Psoas muscle (tissue), 8 donors: ENCODE results near the gene MED25. TPM values are rescaled to one million over a fixed set of nuclear protein-coding genes. Genes with fewer than 3 reads are reported as not detected.

ENCODE experiments used
- ATAC-seq, 4 donors: fragments of 200-7000 bp; cut with Tn5 transposase; one replicate each; pipeline ENCODE4 v1.9.1; 2020; ENCODE audit warnings: moderate library complexity in 3 of 4, mild to moderate bottlenecking in 2 of 4
- DNase-seq, 2 donors: peaks; one replicate each; pipeline ENCODE4 v3.0.0-alpha.2; 2020
- H3K27ac ChIP-seq: fragments of 200-600 bp; one replicate; pipeline ENCODE4 v1.8.0; 2022
- H3K27me3 ChIP-seq, 3 donors: fragments of 200-600 bp in 1 of 3; one replicate each; pipeline versions ENCODE4 v1.6.1 to v1.8.0; 2013 to 2022; ENCODE audit warnings: low read length in 2 of 3, mild to moderate bottlenecking in 2 of 3, moderate library complexity in 1 of 3; ENCODE audit not compliant: insufficient read depth in 3 of 3
- H3K36me3 ChIP-seq, 2 donors: fragments of 200-600 bp in 1 of 2; one replicate each; pipeline versions ENCODE4 v1.6.1 to v1.8.0; 2013 to 2022; ENCODE audit warnings: low read depth in 1 of 2, mild to moderate bottlenecking in 1 of 2, moderate library complexity in 1 of 2; ENCODE audit not compliant: insufficient read depth in 1 of 2
- H3K4me1 ChIP-seq: fragments of 200-600 bp; one replicate; pipeline ENCODE4 v1.8.0; 2022
- H3K4me3 ChIP-seq: fragments of 200-600 bp; one replicate; pipeline ENCODE4 v1.8.0; 2022; ENCODE audit warnings: mild to moderate bottlenecking
- H3K9me3 ChIP-seq: fragments of 200-600 bp; one replicate; pipeline ENCODE4 v1.8.0; 2022
- CTCF ChIP-seq: fragments of 200-600 bp; IDR thresholded peaks from one replicate; pipeline ENCODE4 v1.8.0; 2022; ENCODE audit warnings: antibody characterized with exemption
- WGBS, 3 donors: extraction: QIAGEN DNeasy Blood & Tissue Kit; methylation state at CpG; one replicate each; pipeline versions ENCODE4 v1.1.6 to v1.1.7; 2013; 5-methylcytosine and 5-hydroxymethylcytosine counted together
- intact Hi-C, 2 donors: fragments of 100-400 bp; cut with DNase I; formaldehyde crosslinking; loops; one replicate each; pipeline versions ENCODE4 v1.11.0 to v1.14.2; 2022
- polyA plus RNA-seq, 3 donors: library from polyadenylated mRNA; stranded (reverse); fragments of 200-250 nt; gene quantifications; one replicate each; pipeline ENCODE4 v1.2.3, GENCODE V29; 2013
- total RNA-seq, 4 donors: library from RNA; stranded (reverse); fragmentation: NEBNext Ultra II Directional in 2 of 4; extraction: Animal tissue kit (Norgen Biotek cat#: 25700) in 2 of 4; gene quantifications; one replicate each; pipeline versions ENCODE4 v1.2.1 to v1.2.4, GENCODE V29; 2021 to 2023
- donor health status: healthy with polysubstance abuse.
- donor health status: DM: no; HTN: no; CAD: no; lungs with moderate emphysema.
- donor health status: Bipolar disorder and iron deficiency.
- donor health status: healthy.
- donor health status: DM: yes; HTN: yes; CAD: no.
- donor health status: DM: no; HTN: no; CAD: no.
- donor health status: DM: no; HTN: no; CAD: no.
- donor health status: DM: yes; HTN: yes; CAD: no.

MED25 gene
- total and polyA plus RNA-seq, 7 donors, result 24.5 to 125 (median 76.8) TPM

GRCh38 chr19:49799798-49800376 lies 18.2 kb upstream of the MED25 start:
- Histone ChIP-seq H3K27ac (no peak overlapping the region), H3K27me3 (no peaks in the 10 kb centered on the region), H3K4me3 (no peak overlapping the region), H3K4me1 (no peaks in the 10 kb centered on the region), H3K9me3 (no peaks in the 10 kb centered on the region), H3K36me3 (peaks cover 0 to 88% of the 10 kb centered on the region in 2 donors)
- no peak for TF ChIP-seq CTCF
- intact Hi-C loops, result loop anchor here (5.0 to 10.0 kb wide), 3 partner anchors 33 to 115 kb away; partner anchors contain the start of genes ADM5 (in 1 of the 2) and AP2A1 (in 1 of the 2)
- no peak for ATAC-seq
- WGBS, 3 donors, result 93 to 94% (median 94%) methylated on average over 20 to 25 of the region's 25 CpGs
- no peak for DNase-seq

- intact Hi-C loops, result loop anchor here (5.0 to 10.0 kb wide), 3 partner anchors 33 to 116 kb away; partner anchors contain the start of genes ADM5 (in 1 of the 2) and AP2A1 (in 1 of the 2)
- WGBS, 3 donors, result 95 to 96% (median 96%) methylated on average over 10 of the region's 10 CpGs
These were observed 17.3 kb upstream of the MED25 start for GRCh38 chr19:49800771-49801170.

GRCh38 chr19:49801401-49801888 lies 16.6 kb upstream of the MED25 start:
- Histone ChIP-seq H3K9me3 (no peaks in the 10 kb centered on the region), H3K27ac (no peak overlapping the region), H3K4me1 (no peaks in the 10 kb centered on the region), H3K36me3 (peaks cover 0 to 85% of the 10 kb centered on the region in 2 donors), H3K27me3 (no peaks in the 10 kb centered on the region), H3K4me3 (peak overlapping the region; percentile 38)
- intact Hi-C loops, result loop anchor here (5.0 to 10.0 kb wide), 3 partner anchors 34 to 117 kb away; partner anchors contain the start of genes ADM5 (in 1 of the 2) and AP2A1 (in 1 of the 2)
- TF ChIP-seq CTCF, result no peak
- WGBS, 3 donors, result 65 to 77% (median 75%) methylated on average over 32 of the region's 32 CpGs
- peak in 1 of 2 donors; percentile 56 for DNase-seq
- ATAC-seq, result no peak

More at GRCh38 chr19:49800771-49801170, 17.3 kb upstream of the MED25 start:
- H3K4me1 ChIP-seq, result no peaks in the 10 kb centered on the region
- H3K4me3 ChIP-seq, result no peak overlapping the region
- H3K36me3 ChIP-seq, result peaks cover 0 to 85% of the 10 kb centered on the region in 2 donors
- TF ChIP-seq CTCF, result no peak
- no peak for DNase-seq
- no peak for ATAC-seq
- no peak overlapping the region for H3K27ac ChIP-seq
- no peaks in the 10 kb centered on the region for H3K27me3 ChIP-seq
- H3K9me3 ChIP-seq, result no peaks in the 10 kb centered on the region

- Histone ChIP-seq H3K9me3 (no peaks in the 10 kb centered on the region), H3K27me3 (no peaks in the 10 kb centered on the region), H3K27ac (peak overlapping the region; percentile 41), H3K4me1 (no peaks in the 10 kb centered on the region), H3K36me3 (peaks cover 0 to 85% of the 10 kb centered on the region in 2 donors), H3K4me3 (peak overlapping the region; percentile 38)
- ATAC-seq (peak; percentile 76 to 89 (median 82)), DNase-seq (peak; percentile 94 to 96)
- peak; percentile 19 for TF ChIP-seq CTCF
- intact Hi-C loops, result loop anchor here (5.0 to 10.0 kb wide), 3 partner anchors 35 to 117 kb away; partner anchors contain the start of genes ADM5 (in 1 of the 2) and AP2A1 (in 1 of the 2)
- WGBS, 3 donors, result 27 to 42% (median 40%) methylated on average over 21 to 38 of the region's 38 CpGs
These were observed 16.0 kb upstream of the MED25 start for GRCh38 chr19:49801966-49802661.
